Body of pancreas (tissue), 4 donors: ENCODE results near the gene EPS8. TPM values are rescaled to one million over a fixed set of nuclear protein-coding genes. Genes with fewer than 3 reads are reported as not detected.

Experiments used
- ATAC-seq: fragments of 150-250 bp; one replicate; pipeline ENCODE4 v1.9.1; 2016
- DNase-seq, 4 donors: peaks; one replicate each; pipeline ENCODE4 v3.0.0-alpha.2; 2019
- H3K27ac ChIP-seq, 4 donors: fragments of 200-600 bp; sonication (generic); 1 replicate in 3 of 4; 2 replicates in 1 of 4; pipeline versions ENCODE4 v1.5.1 to v1.6.1; 2016 to 2019; ENCODE audit warnings: mild to moderate bottlenecking in 1 of 4, mixed read lengths in 1 of 4, moderate library complexity in 1 of 4
- H3K27me3 ChIP-seq, 2 donors: fragments of 200-600 bp; sonication (generic); one replicate each; pipeline ENCODE4 v1.6.0; 2016; ENCODE audit warnings: mild to moderate bottlenecking in 1 of 2
- H3K36me3 ChIP-seq, 2 donors: fragments of 200-600 bp; sonication (generic); replicated peaks in 1 of 2; 2 replicates each; pipeline ENCODE4 v1.5.1; 2016; ENCODE audit warnings: low read depth in 2 of 2; ENCODE audit not compliant: insufficient read depth in 1 of 2
- H3K4me1 ChIP-seq: fragments of 200-600 bp; sonication (generic); one replicate; pipeline ENCODE4 v1.6.0; 2016
- H3K4me3 ChIP-seq, 2 donors: fragments of 200-600 bp; sonication (generic); 1 replicate in 1 of 2; 2 replicates in 1 of 2; pipeline ENCODE4 v1.5.1; 2016 to 2019
- H3K9me3 ChIP-seq, 3 donors: fragments of 200-600 bp; sonication (generic); 1 replicate in 2 of 3; 2 replicates in 1 of 3; pipeline ENCODE4 v1.5.1; 2016
- POLR2A ChIP-seq, 3 donors: fragments of 450-650 bp; IDR thresholded peaks; one replicate each; pipeline ENCODE4 v1.6.1; 2016; ENCODE audit warnings: antibody characterized with exemption in 3 of 3, mild to moderate bottlenecking in 2 of 3
- WGBS, 2 donors: methylation state at CpG; one replicate each; pipeline ENCODE4 v1.1.5; 2017; 5-methylcytosine and 5-hydroxymethylcytosine counted together
- intact Hi-C: fragments of 100-400 bp; cut with DNase I; formaldehyde crosslinking; loops from one replicate; pipeline ENCODE4 v1.15.1; 2023
- total RNA-seq, 2 donors: library from RNA; depleted of rRNA; stranded (reverse); fragments of >200 nt; gene quantifications; one replicate each; pipeline ENCODE4 v1.1.0, GENCODE V29; 2016
- TF ChIP-seq, protein P1 (sequence below), 7 experiments: fragments of 450-650 bp in 4 of 7; fragments of 200-600 bp in 3 of 7; sonication (generic) in 3 of 7; IDR thresholded peaks; one replicate each; pipeline ENCODE4 v1.5.1; 2016 to 2019; ENCODE audit warnings: antibody characterized with exemption in 7 of 7

EPS8 gene
- total RNA-seq, 2 donors from 2014 or later, result 31.6 to 41.2 TPM

GRCh38 chr12:15830538-15830937 lies 41.4 kb upstream of the EPS8 start:
- H3K27ac ChIP-seq, result no peak overlapping the region
- no peaks in the 10 kb centered on the region for H3K9me3 ChIP-seq
- 56 to 61% methylated on average over 3 of the region's 3 CpGs for WGBS, 2 donors
- intact Hi-C loops, result no loop called here
- no peaks in the 10 kb centered on the region for H3K36me3 ChIP-seq
- ATAC-seq, result peak; percentile 30
- DNase-seq, result no peak
- TF ChIP-seq, protein P1, sequence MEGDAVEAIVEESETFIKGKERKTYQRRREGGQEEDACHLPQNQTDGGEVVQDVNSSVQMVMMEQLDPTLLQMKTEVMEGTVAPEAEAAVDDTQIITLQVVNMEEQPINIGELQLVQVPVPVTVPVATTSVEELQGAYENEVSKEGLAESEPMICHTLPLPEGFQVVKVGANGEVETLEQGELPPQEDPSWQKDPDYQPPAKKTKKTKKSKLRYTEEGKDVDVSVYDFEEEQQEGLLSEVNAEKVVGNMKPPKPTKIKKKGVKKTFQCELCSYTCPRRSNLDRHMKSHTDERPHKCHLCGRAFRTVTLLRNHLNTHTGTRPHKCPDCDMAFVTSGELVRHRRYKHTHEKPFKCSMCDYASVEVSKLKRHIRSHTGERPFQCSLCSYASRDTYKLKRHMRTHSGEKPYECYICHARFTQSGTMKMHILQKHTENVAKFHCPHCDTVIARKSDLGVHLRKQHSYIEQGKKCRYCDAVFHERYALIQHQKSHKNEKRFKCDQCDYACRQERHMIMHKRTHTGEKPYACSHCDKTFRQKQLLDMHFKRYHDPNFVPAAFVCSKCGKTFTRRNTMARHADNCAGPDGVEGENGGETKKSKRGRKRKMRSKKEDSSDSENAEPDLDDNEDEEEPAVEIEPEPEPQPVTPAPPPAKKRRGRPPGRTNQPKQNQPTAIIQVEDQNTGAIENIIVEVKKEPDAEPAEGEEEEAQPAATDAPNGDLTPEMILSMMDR (IDR thresholded peaks at IDR 0.05), result no peak
- TF ChIP-seq POLR2A (IDR thresholded peaks at IDR 0.05), result no peak
- no peaks in the 10 kb centered on the region for H3K27me3 ChIP-seq
- H3K4me1 ChIP-seq, result no peaks in the 10 kb centered on the region
- H3K4me3 ChIP-seq, result no peak overlapping the region

GRCh38 chr12:15829949-15830348 lies 40.8 kb upstream of the EPS8 start:
- H3K9me3 ChIP-seq, result no peaks in the 10 kb centered on the region
- no peaks in the 10 kb centered on the region for H3K27me3 ChIP-seq
- no peak overlapping the region for H3K4me3 ChIP-seq
- peak in 1 of 4 donors; percentile 14 for DNase-seq
- ATAC-seq, result no peak
- H3K36me3 ChIP-seq, result no peaks in the 10 kb centered on the region
- intact Hi-C loops, result no loop called here
- peak overlapping the region in 1 of 4 donors; percentile 34 for H3K27ac ChIP-seq
- WGBS, 2 donors, result 77 to 78% methylated on average over 3 of the region's 3 CpGs
- H3K4me1 ChIP-seq, result no peaks in the 10 kb centered on the region
- TF ChIP-seq, protein P1 (IDR thresholded peaks at IDR 0.05), result no peak
- no peak for TF ChIP-seq POLR2A (IDR thresholded peaks at IDR 0.05)

DNA sequence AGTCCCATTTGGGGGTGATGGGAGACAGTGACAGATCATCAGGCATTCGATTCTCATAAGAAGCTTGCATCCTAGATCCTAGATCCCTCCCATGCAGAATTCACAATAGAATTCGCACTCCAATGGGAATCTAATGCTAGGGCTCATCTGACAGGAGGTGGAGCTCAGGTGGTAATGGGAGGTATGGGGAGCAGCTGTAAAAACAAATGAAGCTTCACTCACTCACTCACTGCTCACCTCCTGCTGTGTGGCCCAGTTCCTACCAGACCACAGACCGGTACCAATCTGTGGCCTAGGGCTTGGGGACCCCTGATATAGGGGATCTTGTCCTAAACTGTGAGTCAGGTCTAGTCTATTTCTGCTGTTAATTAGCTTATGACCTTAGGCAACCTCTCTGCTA lies 40.1 kb upstream of the EPS8 start:
- intact Hi-C loops, result no loop called here
- TF ChIP-seq, protein P1 (IDR thresholded peaks at IDR 0.05), result no peak
- no peak for TF ChIP-seq POLR2A (IDR thresholded peaks at IDR 0.05)
- Histone ChIP-seq H3K27me3 (no peaks in the 10 kb centered on the region), H3K4me1 (no peaks in the 10 kb centered on the region), H3K4me3 (no peak overlapping the region), H3K36me3 (no peaks in the 10 kb centered on the region), H3K9me3 (no peaks in the 10 kb centered on the region), H3K27ac (no peak overlapping the region)
- DNase-seq (no peak), ATAC-seq (no peak)
- WGBS, 2 donors, result 84 to 88% methylated on average over 3 of the region's 3 CpGs

- Histone ChIP-seq H3K36me3 (no peaks in the 10 kb centered on the region), H3K4me1 (peaks cover 9% of the 10 kb centered on the region), H3K27me3 (no peaks in the 10 kb centered on the region), H3K4me3 (no peak overlapping the region), H3K9me3 (no peaks in the 10 kb centered on the region), H3K27ac (peak overlapping the region in 1 of 4 donors; percentile 20)
- WGBS, 2 donors, result 16 to 17% methylated on average over 1 of the region's 1 CpG
- peak; percentile 52 for ATAC-seq
- intact Hi-C loops, result no loop called here
- no peak for DNase-seq
- no peak for TF ChIP-seq POLR2A (IDR thresholded peaks at IDR 0.05)
- TF ChIP-seq, protein P1 (IDR thresholded peaks at IDR 0.05), result no peak
Measured at GRCh38 chr12:15827136-15827535, 37.9 kb upstream of the EPS8 start.

GRCh38 chr12:15824516-15824915 lies 35.3 kb upstream of the EPS8 start:
- Histone ChIP-seq H3K4me1 (peaks cover 9% of the 10 kb centered on the region), H3K9me3 (no peaks in the 10 kb centered on the region), H3K4me3 (no peak overlapping the region), H3K27ac (peak overlapping the region in 1 of 4 donors; percentile 32), H3K36me3 (no peaks in the 10 kb centered on the region), H3K27me3 (no peaks in the 10 kb centered on the region)
- WGBS, 2 donors, result 81 to 92% methylated on average over 3 of the region's 3 CpGs
- DNase-seq (no peak), ATAC-seq (no peak)
- TF ChIP-seq, protein P1 (IDR thresholded peaks at IDR 0.05), result no peak
- no peak for TF ChIP-seq POLR2A (IDR thresholded peaks at IDR 0.05)
- intact Hi-C loops, result no loop called here
